Measurements from ENCODE around the gene ALOX15B.
"Not testable (repeated sequence)": the region's sequence is repeated elsewhere in the genome, so short reads cannot be mapped to it uniquely, and the experiment has no call there.

ALOX15B gene

GRCh38 chr17:8012996-8013640, 25.7 kb upstream of the ALOX15B start:
- in situ Hi-C loops (cut with MboI; ENCODE audit: low sequenced_read_pairs): no loop called here

GRCh38 chr17:8013731-8014557, 24.9 kb upstream of the ALOX15B start:
- in situ Hi-C loops (cut with MboI; ENCODE audit: low sequenced_read_pairs): no loop called here

- in situ Hi-C loops (cut with MboI; ENCODE audit: low sequenced_read_pairs): no loop called here
These were observed 24.4 kb upstream of the ALOX15B start for GRCh38 chr17:8014558-8014850.

- in situ Hi-C loops (cut with MboI; ENCODE audit: low sequenced_read_pairs): no loop called here
These were observed 23.5 kb upstream of the ALOX15B start for GRCh38 chr17:8015236-8015956.

- in situ Hi-C loops (cut with MboI; ENCODE audit: low sequenced_read_pairs): no loop called here
These were observed 22.8 kb upstream of the ALOX15B start for GRCh38 chr17:8015957-8016631.

GRCh38 chr17:8016632-8017424, 22.0 kb upstream of the ALOX15B start:
- in situ Hi-C loops (cut with MboI; ENCODE audit: low sequenced_read_pairs): no loop called here

- in situ Hi-C loops (cut with MboI; ENCODE audit: low sequenced_read_pairs): no loop called here
These were observed 20.4 kb upstream of the ALOX15B start for GRCh38 chr17:8018436-8018835.

- in situ Hi-C loops (cut with MboI; ENCODE audit: low sequenced_read_pairs): no loop called here
These were observed 19.7 kb upstream of the ALOX15B start for GRCh38 chr17:8019166-8019565.

GRCh38 chr17:8019665-8020650, 18.9 kb upstream of the ALOX15B start:
- in situ Hi-C loops (cut with MboI; ENCODE audit: low sequenced_read_pairs): no loop called here

- in situ Hi-C loops (cut with MboI; ENCODE audit: low sequenced_read_pairs): no loop called here
These were observed 17.9 kb upstream of the ALOX15B start for GRCh38 chr17:8020776-8021564.

- in situ Hi-C loops (cut with MboI; ENCODE audit: low sequenced_read_pairs): no loop called here
These were observed 17.1 kb upstream of the ALOX15B start for GRCh38 chr17:8021565-8022359.

GRCh38 chr17:8022360-8023003, 16.4 kb upstream of the ALOX15B start:
- in situ Hi-C loops (cut with MboI; ENCODE audit: low sequenced_read_pairs): no loop called here

- in situ Hi-C loops (cut with MboI; ENCODE audit: low sequenced_read_pairs): not testable (repeated sequence)
These were observed 14.7 kb upstream of the ALOX15B start for GRCh38 chr17:8024161-8024560.

- in situ Hi-C loops (cut with MboI; ENCODE audit: low sequenced_read_pairs): no loop called here
These were observed 13.5 kb upstream of the ALOX15B start for GRCh38 chr17:8025176-8025911.

GRCh38 chr17:8029121-8029520, 9.7 kb upstream of the ALOX15B start:
- in situ Hi-C loops (cut with MboI; ENCODE audit: low sequenced_read_pairs): no loop called here

- in situ Hi-C loops (cut with MboI; ENCODE audit: low sequenced_read_pairs): no loop called here
These were observed 7.6 kb upstream of the ALOX15B start for GRCh38 chr17:8031261-8031661.

- in situ Hi-C loops (cut with MboI; ENCODE audit: low sequenced_read_pairs): no loop called here
These were observed 6.9 kb upstream of the ALOX15B start for GRCh38 chr17:8031950-8032349.
